ENCODE data around the gene PLEKHM3.

Gene PLEKHM3

GRCh38 chr2:207892716-207893402 lies 132.5 kb downstream of the PLEKHM3 start:
- no peak for DNase-seq (ENCODE audit: low read depth in 4 of 4, low spot score in 1 of 4)

- no peak for DNase-seq (ENCODE audit: low read depth in 4 of 4, low spot score in 1 of 4)
Observed at GRCh38 chr2:207891086-207891844, 134.1 kb downstream of the PLEKHM3 start.

GRCh38 chr2:207887500-207887899 lies 137.8 kb downstream of the PLEKHM3 start:
- DNase-seq (ENCODE audit: low read depth in 4 of 4, low spot score in 1 of 4), result no peak

GRCh38 chr2:207885010-207885409 lies 140.3 kb downstream of the PLEKHM3 start:
- no peak for DNase-seq (ENCODE audit: low read depth in 4 of 4, low spot score in 1 of 4)

- no peak for DNase-seq (ENCODE audit: low read depth in 4 of 4, low spot score in 1 of 4)
Observed at GRCh38 chr2:207884127-207884526, 141.2 kb downstream of the PLEKHM3 start.

GRCh38 chr2:207883002-207883780 lies 142.1 kb downstream of the PLEKHM3 start:
- no peak for DNase-seq (ENCODE audit: low read depth in 4 of 4, low spot score in 1 of 4)

GRCh38 chr2:207881902-207882301 lies 143.4 kb downstream of the PLEKHM3 start:
- no peak for DNase-seq (ENCODE audit: low read depth in 4 of 4, low spot score in 1 of 4)

- no peak for DNase-seq (ENCODE audit: low read depth in 4 of 4, low spot score in 1 of 4)
Observed at GRCh38 chr2:207879536-207879935, 145.8 kb downstream of the PLEKHM3 start.

GRCh38 chr2:207876842-207877535 lies 148.3 kb downstream of the PLEKHM3 start:
- DNase-seq (ENCODE audit: low read depth in 4 of 4, low spot score in 1 of 4), result no peak

- no peak for DNase-seq (ENCODE audit: low read depth in 4 of 4, low spot score in 1 of 4)
Observed at GRCh38 chr2:207875473-207876212, 149.7 kb downstream of the PLEKHM3 start.

GRCh38 chr2:207873794-207874193 lies 151.5 kb downstream of the PLEKHM3 start:
- no peak for DNase-seq (ENCODE audit: low read depth in 4 of 4, low spot score in 1 of 4)

GRCh38 chr2:207871911-207872310 lies 153.4 kb downstream of the PLEKHM3 start:
- no peak for DNase-seq (ENCODE audit: low read depth in 4 of 4, low spot score in 1 of 4)

- no peak for DNase-seq (ENCODE audit: low read depth in 4 of 4, low spot score in 1 of 4)
Observed at GRCh38 chr2:207871506-207871905, 153.8 kb downstream of the PLEKHM3 start.

GRCh38 chr2:207870814-207871213 lies 154.5 kb downstream of the PLEKHM3 start:
- DNase-seq (ENCODE audit: low read depth in 4 of 4, low spot score in 1 of 4), result no peak

- no peak for DNase-seq (ENCODE audit: low read depth in 4 of 4, low spot score in 1 of 4)
Observed at GRCh38 chr2:207869784-207870778, 155.2 kb downstream of the PLEKHM3 start.

GRCh38 chr2:207868855-207869596 lies 156.3 kb downstream of the PLEKHM3 start:
- DNase-seq (ENCODE audit: low read depth in 4 of 4, low spot score in 1 of 4), result no peak

GRCh38 chr2:207867905-207868304 lies 157.4 kb downstream of the PLEKHM3 start:
- no peak for DNase-seq (ENCODE audit: low read depth in 4 of 4, low spot score in 1 of 4)

GRCh38 chr2:207867056-207867455 lies 158.3 kb downstream of the PLEKHM3 start:
- DNase-seq (ENCODE audit: low read depth in 4 of 4, low spot score in 1 of 4), result no peak

GRCh38 chr2:207865210-207865609 lies 160.1 kb downstream of the PLEKHM3 start:
- DNase-seq (ENCODE audit: low read depth in 4 of 4, low spot score in 1 of 4), result no peak
